Measurements from ENCODE around the gene BMF. TPM values are rescaled to one million over a fixed set of nuclear protein-coding genes. Genes with fewer than 3 reads are reported as not detected.
A peak's percentile ranks its signal among the peaks of the same experiment; 100 is the strongest.

The BMF gene
- total and polyA plus RNA-seq, 2 of the 4 experiments (the other 2 are of a cell fraction), result 2.4 to 2.9 TPM

GRCh38 chr15:40105517-40106202 is 3.0 kb downstream of the BMF start:
- Histone ChIP-seq H3K18ac (ENCODE audit: low read depth, low read length) (no peak overlapping the region), H3K36me3 (ENCODE audit: control insufficient read depth, insufficient read depth, low read length) (no peaks in the 10 kb centered on the region; the same call in 1 of the 2 replicates), H3K4me3 (ENCODE audit: insufficient read depth, low read depth, low read length) (no peak overlapping the region), H2BK20ac (ENCODE audit: low read depth, low read length) (peak overlapping the region; percentile 90; the same call in 1 of the 2 replicates), H2BK120ac (ENCODE audit: low read depth, low read length) (peak overlapping the region; percentile 87; the same call in 1 of the 2 replicates), H3K4me1 (ENCODE audit: control insufficient read depth, insufficient read depth, low read length) (peaks cover 47% of the 10 kb centered on the region), H2BK5ac (ENCODE audit: low read depth, low read length, poor library complexity, severe bottlenecking) (no peak overlapping the region), H4K91ac (ENCODE audit: insufficient read depth, low read depth, low read length) (peak overlapping the region; percentile 81; the same call in 1 of the 2 replicates), H3K56ac (ENCODE audit: extremely low read depth, insufficient read depth, low read length) (no peak overlapping the region), H3K4ac (ENCODE audit: low read depth, low read length) (peak overlapping the region; percentile 89), H2AK5ac (ENCODE audit: low read depth, low read length) (peak overlapping the region; percentile 65), H4K20me1 (ENCODE audit: insufficient read depth, low read length) (no peaks in the 10 kb centered on the region), H2AK9ac (replicated peaks; ENCODE audit: low read depth, low read length, poor library complexity) (peak overlapping the region; percentile 59), H2BK15ac (ENCODE audit: low read depth, low read length) (peak overlapping the region; percentile 57; the same call in 1 of the 3 replicates), H3K79me1 (ENCODE audit: low read depth in 1 of 2, low read length in 2 of 2) (peaks cover 3 to 74% of the 10 kb centered on the region in 2 experiments; a peak in 3 of 4 replicates), H3K27ac (ENCODE audit: insufficient read depth, low read length) (no peak overlapping the region), H3K27me3 (ENCODE audit: control insufficient read depth, insufficient read depth, low read length) (no peaks in the 10 kb centered on the region), H3K9ac (ENCODE audit: low read depth, low read length) (no peak overlapping the region), H4K5ac (ENCODE audit: low read depth, low read length) (no peak overlapping the region), H3K14ac (replicated peaks; ENCODE audit: low read depth, low read length) (peak overlapping the region; percentile 61; the same call in 1 of the 2 replicates), H4K8ac (ENCODE audit: low read depth in 2 of 2, low read length in 2 of 2) (peak overlapping the region in 1 of 2 experiments; percentile 91; a peak in 1 of 4 replicates), H3K23ac (ENCODE audit: low read depth, low read length) (no peak overlapping the region), H2AFZ (replicated peaks; ENCODE audit: low read length, poor library complexity) (no peak overlapping the region), H3K9me3 (ENCODE audit: control insufficient read depth, insufficient read depth, low read length) (no peaks in the 10 kb centered on the region), H3K4me2 (ENCODE audit: low read depth, low read length) (no peak overlapping the region; the same call in 1 of the 2 replicates), H3K9me1 (ENCODE audit: insufficient read depth, low read length) (peaks cover 62% of the 10 kb centered on the region)
- intact Hi-C loops (cut with micrococcal nuclease), result loop anchor here (5.0 to 10.0 kb wide), 2 partner anchors 167 to 321 kb away; partner anchors contain the start of gene FSIP1
- BruUV-seq (replicated peaks), result no TSS peak
- no peak for TF ChIP-seq USF2 (IDR thresholded peaks at IDR 0.05; ENCODE audit: low read depth, low read length)
- 100% methylated on average over 3 of the region's 9 CpGs; no CpG with 5 or more reads in 1 of the 2 experiments for WGBS, 2 experiments (ENCODE audit: extremely low coverage in 2 of 2, insufficient read length in 1 of 2)
- CTCF ChIA-PET, result interaction anchor here (0.8 to 2.1 kb wide), 10 partner anchors 9 to 104 kb away, joined by 3 to 26 read pairs (median 5); no protein-coding TSS in a partner anchor
- DNase-seq, result no peak
- in situ Hi-C loops (cut with MboI; ENCODE audit: low sequenced_read_pairs), result no loop called here
- POLR2A ChIA-PET (ENCODE audit: unreplicated experiment), result no interaction called here
- ATAC-seq (ENCODE audit: low read depth), result no peak
- dilution Hi-C loops (cut with HindIII; ENCODE audit: low sequenced_read_pairs, unreplicated experiment), result no loop called here
